ENCODE results near the gene RNF10.

DNA sequence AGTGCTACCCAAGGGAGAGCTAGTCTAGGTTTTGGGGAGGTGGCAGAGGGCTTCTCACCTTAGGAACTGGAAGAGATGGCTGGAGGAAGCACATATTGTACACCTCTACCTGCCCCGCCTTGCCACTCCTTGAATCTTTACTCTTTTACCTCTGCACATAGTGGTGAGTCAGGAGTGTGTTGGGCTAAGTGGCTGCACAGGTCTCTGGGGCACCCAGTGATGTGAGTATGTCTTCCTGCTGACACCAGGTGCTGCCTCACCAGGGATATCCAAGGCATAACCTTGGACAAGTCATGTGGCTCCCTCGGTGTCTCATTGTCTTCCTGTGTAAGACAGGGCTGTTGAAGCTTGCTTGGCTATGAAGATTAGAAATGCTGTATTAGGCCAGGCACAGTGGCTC, 86.5 kb downstream of the RNF10 start:
- TF ChIP-seq, protein P1, sequence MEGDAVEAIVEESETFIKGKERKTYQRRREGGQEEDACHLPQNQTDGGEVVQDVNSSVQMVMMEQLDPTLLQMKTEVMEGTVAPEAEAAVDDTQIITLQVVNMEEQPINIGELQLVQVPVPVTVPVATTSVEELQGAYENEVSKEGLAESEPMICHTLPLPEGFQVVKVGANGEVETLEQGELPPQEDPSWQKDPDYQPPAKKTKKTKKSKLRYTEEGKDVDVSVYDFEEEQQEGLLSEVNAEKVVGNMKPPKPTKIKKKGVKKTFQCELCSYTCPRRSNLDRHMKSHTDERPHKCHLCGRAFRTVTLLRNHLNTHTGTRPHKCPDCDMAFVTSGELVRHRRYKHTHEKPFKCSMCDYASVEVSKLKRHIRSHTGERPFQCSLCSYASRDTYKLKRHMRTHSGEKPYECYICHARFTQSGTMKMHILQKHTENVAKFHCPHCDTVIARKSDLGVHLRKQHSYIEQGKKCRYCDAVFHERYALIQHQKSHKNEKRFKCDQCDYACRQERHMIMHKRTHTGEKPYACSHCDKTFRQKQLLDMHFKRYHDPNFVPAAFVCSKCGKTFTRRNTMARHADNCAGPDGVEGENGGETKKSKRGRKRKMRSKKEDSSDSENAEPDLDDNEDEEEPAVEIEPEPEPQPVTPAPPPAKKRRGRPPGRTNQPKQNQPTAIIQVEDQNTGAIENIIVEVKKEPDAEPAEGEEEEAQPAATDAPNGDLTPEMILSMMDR (conservative IDR thresholded peaks at IDR 0.05; ENCODE audit: low read depth in 2 of 2), result no peak
- no peak for TF ChIP-seq EZH2 (IDR thresholded peaks at IDR 0.05; ENCODE audit: low read depth, unreplicated experiment)
